Testis (tissue), 2 donors: ENCODE results near the gene SOWAHC.

Source experiments
- CTCF ChIP-seq, 3 experiments: fragments of 450-650 bp in 2 of 3; fragments of 200-600 bp in 1 of 3; sonication (generic) in 1 of 3; IDR thresholded peaks; one replicate each; pipeline ENCODE4 v1.5.1; 2016 to 2019; ENCODE audit warnings: antibody characterized with exemption in 3 of 3, mild to moderate bottlenecking in 2 of 3, moderate library complexity in 1 of 3
- POLR2A ChIP-seq: fragments of 450-650 bp; IDR thresholded peaks from one replicate; pipeline ENCODE4 v1.6.1; 2017; ENCODE audit warnings: antibody characterized with exemption, mild to moderate bottlenecking, moderate library complexity

GRCh38 chr2:109582928-109583895, 31.0 kb upstream of the SOWAHC start:
- TF ChIP-seq CTCF (IDR thresholded peaks at IDR 0.05): no peak
- no peak for TF ChIP-seq POLR2A
